GM18868 (cell line): ENCODE results near the gene CDC14A.

Experiments
- ATAC-seq: cut with Tn5 transposase; IDR thresholded peaks from one replicate; pipeline ENCODE4 v1.9.1; 2021; ENCODE audit warnings: mild to moderate bottlenecking, moderate library complexity; ENCODE audit not compliant: unreplicated experiment

CDC14A gene

GRCh38 chr1:100481303-100481702 is 129.0 kb downstream of the CDC14A start:
- ATAC-seq: no peak

- ATAC-seq: no peak
These were observed 129.9 kb downstream of the CDC14A start for GRCh38 chr1:100482167-100482566.

GRCh38 chr1:100482748-100483147 is 130.4 kb downstream of the CDC14A start:
- no peak for ATAC-seq

- no peak for ATAC-seq
These were observed 130.9 kb downstream of the CDC14A start for GRCh38 chr1:100483230-100483629.

- ATAC-seq: no peak
These were observed 133.6 kb downstream of the CDC14A start for GRCh38 chr1:100485855-100486258.

- no peak for ATAC-seq
These were observed 142.2 kb downstream of the CDC14A start for GRCh38 chr1:100494393-100495084.

GRCh38 chr1:100496896-100497295 is 144.6 kb downstream of the CDC14A start:
- no peak for ATAC-seq

- no peak for ATAC-seq
These were observed 145.5 kb downstream of the CDC14A start for GRCh38 chr1:100497796-100498195.

GRCh38 chr1:100499194-100499811 is 147.0 kb downstream of the CDC14A start:
- ATAC-seq: no peak

- ATAC-seq: no peak
These were observed 149.9 kb downstream of the CDC14A start for GRCh38 chr1:100502052-100502792.

- ATAC-seq: no peak
These were observed 153.9 kb downstream of the CDC14A start for GRCh38 chr1:100506217-100506616.

- ATAC-seq: no peak
These were observed 158.1 kb downstream of the CDC14A start for GRCh38 chr1:100510451-100510850.

- no peak for ATAC-seq
These were observed 158.8 kb downstream of the CDC14A start for GRCh38 chr1:100511058-100511457.

GRCh38 chr1:100511773-100512172 is 159.5 kb downstream of the CDC14A start:
- ATAC-seq: no peak

GRCh38 chr1:100512803-100513352 is 160.6 kb downstream of the CDC14A start:
- no peak for ATAC-seq

- ATAC-seq: no peak
These were observed 164.6 kb downstream of the CDC14A start for GRCh38 chr1:100516857-100517256.

- ATAC-seq: no peak
These were observed 165.2 kb downstream of the CDC14A start for GRCh38 chr1:100517515-100517914.

GRCh38 chr1:100518023-100518422 is 165.7 kb downstream of the CDC14A start:
- ATAC-seq: no peak

GRCh38 chr1:100523038-100523652 is 170.8 kb downstream of the CDC14A start:
- peak; percentile 98 for ATAC-seq

- no peak for ATAC-seq
These were observed 172.0 kb downstream of the CDC14A start for GRCh38 chr1:100524355-100524754.

GRCh38 chr1:100526894-100527293 is 174.6 kb downstream of the CDC14A start:
- ATAC-seq: no peak
